Inflammatory macrophage (primary cell): ENCODE measurements around the gene PIK3C2B.

Source experiments
- DNase-seq, 2 donors: peaks; one replicate each; pipeline ENCODE4 v3.0.0-alpha.2; 2020 to 2022

Gene PIK3C2B

DNA sequence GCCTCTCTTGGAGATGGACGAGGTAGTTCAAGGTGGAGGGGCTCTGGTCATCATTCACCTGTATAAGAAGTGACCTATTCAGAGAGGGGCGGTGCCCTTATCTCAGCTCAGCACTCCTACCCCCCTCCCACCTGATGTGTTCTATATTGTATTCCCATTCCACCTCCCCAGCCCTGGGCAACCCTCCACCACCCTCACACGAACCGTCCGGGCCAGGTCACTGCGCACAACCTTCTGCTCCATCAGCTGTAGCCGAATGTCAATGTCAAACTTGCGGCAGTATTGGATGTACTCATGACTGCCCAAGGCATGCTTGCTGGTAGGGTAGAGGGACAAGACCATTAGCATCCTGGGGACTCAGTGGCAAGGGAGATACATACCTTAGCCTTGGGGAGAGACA, 34.3 kb downstream of the PIK3C2B start:
- no peak for DNase-seq

DNA sequence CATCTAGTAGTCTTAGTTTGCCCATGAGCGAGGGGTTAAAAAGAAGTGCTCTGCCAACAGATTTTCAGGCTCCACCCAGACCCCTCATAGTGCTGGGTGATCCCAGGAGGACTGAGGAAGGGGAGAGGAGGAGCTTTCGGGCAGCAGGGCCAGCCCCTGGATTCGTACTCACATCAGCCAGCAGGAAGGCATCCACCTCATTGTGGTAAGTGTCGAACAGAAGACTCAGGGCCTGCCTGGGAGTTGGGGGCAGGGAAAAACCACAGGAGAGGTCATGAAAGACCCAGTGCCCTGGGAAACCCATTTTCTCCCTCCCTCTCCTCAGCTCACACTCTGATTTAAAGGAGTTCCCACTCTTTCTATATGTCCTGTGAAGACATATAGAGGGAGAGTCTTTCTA, 34.9 kb downstream of the PIK3C2B start:
- no peak for DNase-seq

DNA sequence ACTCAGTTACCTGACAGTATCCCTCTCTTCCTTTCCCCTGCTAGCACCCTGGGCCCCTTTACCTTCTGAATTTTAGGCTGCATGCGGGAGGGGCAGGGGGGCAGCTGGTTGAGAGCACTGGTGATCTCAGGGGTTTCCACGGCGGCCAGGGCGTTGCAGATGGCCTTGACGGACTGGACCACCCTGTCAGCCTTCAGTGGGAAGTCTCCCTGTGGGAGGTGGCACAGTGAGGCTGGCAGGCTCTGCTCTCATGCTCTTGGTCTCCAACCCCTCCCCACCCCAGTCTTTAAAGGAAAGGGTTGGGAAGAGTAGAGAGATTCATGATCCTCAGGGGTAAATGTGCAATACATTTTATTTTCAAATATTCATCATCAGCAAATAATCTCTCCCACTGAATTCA, 36.9 kb downstream of the PIK3C2B start:
- DNase-seq, result no peak

DNA sequence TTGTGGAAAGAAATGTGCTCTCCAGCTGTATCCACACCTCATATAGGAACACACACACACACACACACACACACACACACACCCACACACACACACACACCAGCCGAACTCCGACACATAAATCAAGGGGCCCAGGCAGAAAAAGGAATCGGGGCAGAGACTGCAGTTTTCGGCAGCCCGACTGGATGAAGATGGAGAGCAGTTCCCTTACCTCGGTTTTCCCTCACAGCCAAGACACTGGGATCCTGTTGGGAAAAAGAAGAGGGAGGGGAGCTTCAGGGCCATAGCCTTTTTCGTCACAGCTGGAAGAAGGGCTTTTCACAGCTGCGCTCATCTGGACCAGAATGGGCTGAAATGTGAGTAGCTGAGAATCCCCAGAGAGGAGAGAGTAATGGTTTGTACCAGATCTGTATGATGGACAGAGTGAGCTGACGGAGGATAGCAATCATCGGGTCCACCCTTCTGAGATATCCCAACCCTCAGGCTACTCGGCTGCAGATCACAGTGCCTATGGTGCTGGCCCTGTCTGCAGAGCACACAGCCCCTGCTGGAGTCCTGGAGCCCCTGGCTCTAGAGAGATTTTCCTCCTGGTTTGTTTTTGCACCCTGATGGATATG, 37.7 kb downstream of the PIK3C2B start:
- no peak for DNase-seq

DNA sequence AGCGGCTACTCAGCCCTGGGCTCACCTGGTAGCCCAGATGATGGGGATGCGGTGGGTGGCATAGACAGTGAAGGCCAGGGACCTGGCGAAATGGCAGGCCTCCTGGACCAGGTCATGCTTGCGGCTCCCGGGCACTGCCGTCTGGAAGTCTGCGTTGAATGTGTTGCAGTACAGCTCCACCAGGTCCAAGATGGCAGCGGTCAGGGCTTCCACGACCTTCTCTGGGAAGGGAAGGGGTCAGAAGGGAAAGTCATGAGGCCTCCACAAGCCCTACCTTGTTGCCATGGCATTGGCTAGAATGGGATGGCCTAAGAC, 38.8 kb downstream of the PIK3C2B start:
- no peak for DNase-seq

DNA sequence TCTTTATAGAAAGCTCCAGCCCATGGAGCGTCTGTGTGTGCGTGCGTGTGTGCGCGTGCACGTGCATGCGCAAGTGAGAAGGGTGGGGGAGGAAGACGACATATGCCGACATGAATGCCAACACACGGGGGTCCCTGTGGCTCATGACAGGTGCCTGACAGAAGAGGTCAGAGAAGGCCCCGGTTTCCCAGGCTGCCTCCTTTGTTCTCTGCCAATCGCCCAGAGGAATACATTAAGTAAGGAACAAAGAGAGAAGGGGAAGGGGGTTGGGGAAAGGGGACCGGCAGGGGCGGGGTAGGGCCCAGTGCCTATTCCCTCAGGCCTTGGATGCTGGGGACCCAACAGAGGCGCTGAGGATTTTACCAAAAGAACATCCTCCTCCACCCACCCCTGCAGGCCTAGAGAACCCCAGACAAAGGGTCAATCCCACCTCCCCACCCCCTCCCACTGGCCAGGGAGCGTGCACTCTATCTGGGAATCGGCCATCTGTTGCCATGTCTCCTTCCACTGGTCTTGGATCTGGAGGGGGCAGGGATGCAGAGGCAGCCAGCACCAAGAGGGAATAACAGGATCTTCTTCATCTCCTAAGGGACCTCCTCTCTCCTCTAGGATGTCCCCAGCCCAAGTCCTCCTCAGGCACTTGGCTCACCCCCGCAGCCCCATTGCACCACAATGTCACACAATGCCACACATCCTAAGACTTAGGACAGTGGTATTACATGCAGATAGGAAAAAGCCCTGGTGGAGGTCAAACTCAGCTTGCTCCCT, 39.4 kb downstream of the PIK3C2B start:
- DNase-seq, result no peak

DNA sequence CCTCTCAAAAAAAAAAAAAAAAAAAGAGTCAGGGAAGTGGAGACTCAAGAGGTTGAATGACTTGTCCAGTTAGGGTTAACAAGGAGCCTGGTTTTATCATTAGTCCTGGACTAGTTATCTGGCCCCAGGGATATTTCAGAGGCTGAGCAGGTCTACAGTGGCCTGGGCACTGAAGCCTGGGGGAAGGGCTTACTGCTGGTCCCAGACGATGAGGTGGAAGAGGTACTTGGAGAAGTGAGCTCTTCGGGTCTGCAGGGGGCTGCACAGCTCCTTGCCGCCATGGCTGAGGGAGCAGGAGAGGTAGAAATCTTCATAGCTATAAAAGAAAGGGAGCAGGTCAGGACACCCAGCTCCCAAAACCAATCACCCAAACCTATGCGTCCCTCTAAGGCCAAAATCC, 40.1 kb downstream of the PIK3C2B start:
- DNase-seq, result no peak

DNA sequence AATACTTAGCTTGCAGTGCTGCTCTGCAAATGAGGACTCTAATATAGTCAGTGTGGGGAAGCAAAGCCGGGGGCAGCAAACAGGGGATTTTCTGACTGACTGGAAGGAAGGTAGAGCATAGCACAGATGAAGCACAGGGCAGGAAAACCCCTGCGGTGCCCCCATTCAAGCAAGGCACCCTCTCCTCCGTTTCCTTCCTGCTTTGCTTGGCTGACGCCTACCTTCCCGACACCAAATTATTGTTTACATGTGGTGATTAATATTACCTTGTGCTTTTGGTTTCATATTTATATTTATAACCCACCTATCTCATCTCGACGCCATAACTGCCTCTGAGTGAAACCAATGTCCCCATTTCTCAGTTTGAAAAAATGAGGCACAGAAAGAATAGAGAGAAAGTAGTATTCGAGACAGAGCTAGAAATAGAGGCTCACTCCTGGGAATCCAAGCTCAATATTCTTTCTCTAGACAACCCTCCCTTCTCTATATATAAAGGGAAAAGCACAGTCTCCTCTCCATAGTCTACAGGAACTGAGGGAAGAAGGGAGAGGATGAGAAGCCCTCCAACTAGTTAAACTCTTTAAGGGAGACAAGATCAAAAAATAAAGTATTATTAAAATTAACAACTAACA, 41.3 kb downstream of the PIK3C2B start:
- no peak for DNase-seq

DNA sequence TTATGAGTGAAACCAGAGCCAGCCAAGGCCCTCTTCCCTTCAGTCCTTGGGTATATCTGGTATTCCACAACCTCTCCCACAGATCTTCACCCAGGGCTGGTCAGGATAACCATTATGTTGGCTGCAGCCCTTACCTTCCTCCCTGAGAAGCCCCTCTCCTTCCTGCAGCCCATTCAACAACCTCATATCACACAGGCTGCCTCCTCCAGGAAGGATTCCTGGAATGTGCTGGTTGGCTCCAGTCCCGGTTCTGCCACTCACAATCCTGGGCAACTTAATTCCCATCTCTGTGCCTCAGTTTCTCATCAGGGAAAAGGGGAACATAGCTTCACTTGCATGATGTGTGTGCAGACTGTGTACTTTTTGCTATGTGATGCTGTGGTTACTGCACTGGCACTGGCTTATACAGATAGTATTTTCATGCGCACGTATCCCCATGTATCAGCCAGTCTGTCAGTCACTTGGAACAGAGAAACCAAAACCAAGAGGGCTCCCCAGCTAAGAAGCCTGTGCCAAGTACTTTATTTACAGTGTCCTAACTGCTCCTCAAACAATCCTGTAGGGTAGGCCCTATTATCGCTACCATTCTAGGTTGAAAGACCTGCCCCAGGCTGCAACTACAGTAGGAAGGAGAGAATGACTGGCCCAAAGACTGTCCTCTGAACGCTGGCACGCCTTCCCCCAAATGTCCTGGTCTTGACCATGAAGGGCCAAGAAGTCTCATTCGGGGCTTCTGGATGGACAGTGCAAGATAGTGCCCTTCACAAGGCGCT, 43.1 kb downstream of the PIK3C2B start:
- no peak for DNase-seq

DNA sequence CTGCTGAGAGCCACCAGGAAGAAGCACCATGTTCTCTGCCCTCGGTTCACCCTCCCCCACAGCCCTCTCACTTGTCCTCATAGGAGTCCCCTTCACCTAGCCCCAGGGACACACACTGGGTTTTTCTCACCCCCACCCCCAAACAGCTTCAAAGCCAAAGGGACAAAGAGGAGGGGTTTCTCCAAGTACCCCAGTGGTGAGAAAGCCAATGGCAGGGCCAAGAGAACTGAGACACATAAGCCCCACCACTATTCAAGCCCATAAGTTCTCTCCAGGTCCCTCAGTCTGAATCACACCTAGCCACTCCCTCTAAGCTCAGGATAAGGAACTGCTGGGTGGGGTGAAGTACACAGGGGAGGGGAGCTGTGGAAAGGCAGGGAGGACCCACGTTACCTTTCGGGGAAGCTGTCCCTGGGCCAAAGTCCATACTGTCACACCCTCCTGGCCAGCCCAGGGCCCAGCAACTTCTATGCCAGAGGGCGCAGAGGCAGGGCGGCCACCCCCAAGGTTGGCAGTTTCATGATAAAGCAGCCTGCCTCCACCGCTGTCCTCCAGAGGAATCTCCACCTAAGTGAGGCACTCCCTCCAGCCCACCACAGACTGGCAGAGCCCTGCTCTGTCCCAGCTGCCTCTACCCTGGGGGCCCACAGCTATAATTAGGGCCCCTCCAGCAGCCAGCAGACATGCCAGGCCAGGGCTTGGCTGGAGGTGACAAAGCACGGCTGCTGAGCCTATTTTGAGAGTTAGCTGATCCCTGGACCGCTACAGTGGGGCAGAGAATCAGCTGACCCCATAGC, 43.9 kb downstream of the PIK3C2B start:
- DNase-seq, result no peak

DNA sequence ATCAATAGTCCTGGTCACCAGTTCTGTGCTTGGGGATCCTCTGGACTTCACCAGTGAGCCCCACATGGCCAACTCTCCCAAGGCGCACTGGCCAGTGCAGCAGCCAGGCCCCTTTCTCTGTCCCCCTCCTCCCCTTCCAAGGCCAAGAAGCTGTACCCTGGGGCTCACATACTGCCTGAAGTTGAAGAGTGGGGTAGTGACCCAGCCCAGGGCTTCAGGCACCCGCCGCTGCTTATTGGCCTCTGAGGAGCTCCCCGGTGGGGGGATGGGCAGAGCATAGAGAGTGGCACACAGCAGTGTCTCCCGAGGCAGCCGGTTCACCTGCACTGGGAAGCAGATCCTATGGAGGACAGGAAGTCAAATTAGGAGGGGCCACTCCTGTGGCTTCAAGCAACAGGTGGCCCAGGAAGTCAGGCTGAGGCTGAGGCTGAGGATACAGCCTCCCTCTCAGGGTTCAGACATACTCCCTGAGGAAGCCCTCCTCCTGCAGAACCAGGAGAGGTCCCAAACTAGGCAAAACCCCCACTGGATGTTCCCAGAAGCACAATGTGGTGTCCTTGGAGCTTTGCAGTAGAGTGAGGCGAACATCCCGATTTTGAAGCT, 44.8 kb downstream of the PIK3C2B start:
- DNase-seq, result no peak

DNA sequence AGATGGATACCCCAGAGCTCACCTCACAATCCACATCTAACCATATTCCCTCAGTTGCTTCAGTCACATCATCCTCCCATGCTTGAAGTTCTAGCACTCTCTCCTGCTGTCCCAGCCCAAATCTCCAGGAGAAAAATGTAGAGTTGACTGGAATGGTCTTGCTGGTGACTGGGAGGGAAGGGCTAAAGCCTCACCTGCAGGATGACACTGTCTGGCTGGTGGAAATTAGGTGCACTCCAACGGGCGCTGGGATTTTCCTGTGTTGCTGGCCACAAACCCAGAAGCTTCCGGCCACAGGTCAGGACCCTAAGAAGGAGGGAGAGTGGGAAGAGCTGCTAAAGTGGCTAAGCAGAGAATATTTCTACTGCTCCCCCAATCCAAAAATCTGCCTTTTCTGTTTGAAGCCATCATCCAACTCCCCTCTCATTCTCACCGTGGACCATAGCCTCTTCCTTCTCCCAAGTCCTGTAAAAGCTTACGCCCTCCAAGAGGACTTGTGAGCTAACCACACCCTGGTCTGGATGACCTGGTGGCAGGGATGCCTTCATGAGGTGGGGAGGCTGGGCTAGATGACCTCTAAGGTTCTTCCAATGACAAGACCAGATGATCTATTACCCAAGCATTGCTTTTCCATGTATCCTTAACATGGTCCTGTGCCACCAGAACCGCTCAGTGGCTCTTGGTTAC, 45.5 kb downstream of the PIK3C2B start:
- DNase-seq, result no peak

DNA sequence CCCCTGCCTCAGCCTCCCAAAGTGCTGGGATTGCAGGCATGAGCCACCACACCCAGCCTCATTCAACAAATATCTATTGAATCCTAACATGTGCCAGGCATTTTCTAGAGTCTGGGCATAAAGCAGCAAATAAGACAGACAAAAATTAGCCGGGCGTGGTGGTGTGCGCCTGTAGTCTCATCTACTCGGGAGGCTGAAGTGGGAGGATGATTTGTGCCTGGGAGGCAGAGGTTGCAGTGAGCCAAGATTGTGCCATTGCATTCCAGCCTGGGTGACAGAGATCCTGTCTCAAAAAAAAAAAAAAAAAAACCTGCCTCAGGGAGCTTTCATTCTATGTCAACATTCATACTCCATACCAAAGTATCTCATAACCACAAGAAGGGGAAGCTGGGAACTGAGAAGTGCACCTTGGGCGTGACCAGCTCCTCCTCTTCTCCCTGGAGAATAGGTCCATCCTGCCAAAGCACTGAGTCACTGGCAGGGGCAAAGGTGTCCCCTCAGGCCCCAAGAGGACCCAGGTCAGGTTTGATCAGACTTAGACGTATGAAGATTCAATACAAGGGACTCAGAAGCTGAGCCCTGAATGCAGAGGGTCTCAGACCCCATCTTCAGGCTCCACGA, 46.2 kb downstream of the PIK3C2B start:
- peak; percentile 25 to 40 for DNase-seq

DNA sequence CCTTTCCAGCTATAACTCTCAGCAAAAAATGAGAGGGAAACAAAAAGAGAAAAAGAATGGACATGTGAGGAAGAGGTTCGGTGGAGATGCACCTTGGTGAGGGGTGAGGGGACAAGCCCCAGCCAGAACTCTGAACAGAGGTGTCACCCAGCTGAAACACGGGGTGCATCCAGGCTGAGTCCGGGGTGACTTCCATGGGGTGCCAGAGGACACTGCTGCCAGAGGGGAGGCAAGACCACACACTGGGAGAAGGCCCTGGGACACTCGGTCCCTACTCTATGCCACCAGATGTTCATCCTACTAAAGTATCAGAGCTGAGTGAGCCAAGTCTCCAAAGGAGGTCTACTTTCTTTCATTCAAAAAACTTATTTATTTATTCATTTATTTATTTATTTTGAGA, 46.9 kb downstream of the PIK3C2B start:
- DNase-seq, result no peak

DNA sequence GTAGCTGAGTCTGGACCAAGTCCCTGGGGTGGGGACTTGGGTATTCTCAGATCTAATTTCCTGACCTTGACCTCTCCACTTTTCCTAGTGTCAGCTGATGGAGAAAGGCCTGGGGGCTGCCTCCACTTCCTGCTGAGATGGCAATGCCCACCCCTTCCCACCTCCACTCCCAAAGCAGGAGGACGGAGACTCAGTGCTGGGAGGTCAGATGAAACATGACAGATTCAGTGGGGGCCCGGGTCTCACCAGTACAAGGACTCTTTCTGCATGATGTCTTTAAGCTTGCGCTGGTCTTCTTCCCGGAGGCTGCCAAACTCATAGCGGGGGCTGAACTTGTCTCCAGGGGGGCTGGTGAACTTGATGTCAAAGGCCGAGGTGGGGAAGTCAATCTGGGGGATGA, 47.4 kb downstream of the PIK3C2B start:
- no peak for DNase-seq

DNA sequence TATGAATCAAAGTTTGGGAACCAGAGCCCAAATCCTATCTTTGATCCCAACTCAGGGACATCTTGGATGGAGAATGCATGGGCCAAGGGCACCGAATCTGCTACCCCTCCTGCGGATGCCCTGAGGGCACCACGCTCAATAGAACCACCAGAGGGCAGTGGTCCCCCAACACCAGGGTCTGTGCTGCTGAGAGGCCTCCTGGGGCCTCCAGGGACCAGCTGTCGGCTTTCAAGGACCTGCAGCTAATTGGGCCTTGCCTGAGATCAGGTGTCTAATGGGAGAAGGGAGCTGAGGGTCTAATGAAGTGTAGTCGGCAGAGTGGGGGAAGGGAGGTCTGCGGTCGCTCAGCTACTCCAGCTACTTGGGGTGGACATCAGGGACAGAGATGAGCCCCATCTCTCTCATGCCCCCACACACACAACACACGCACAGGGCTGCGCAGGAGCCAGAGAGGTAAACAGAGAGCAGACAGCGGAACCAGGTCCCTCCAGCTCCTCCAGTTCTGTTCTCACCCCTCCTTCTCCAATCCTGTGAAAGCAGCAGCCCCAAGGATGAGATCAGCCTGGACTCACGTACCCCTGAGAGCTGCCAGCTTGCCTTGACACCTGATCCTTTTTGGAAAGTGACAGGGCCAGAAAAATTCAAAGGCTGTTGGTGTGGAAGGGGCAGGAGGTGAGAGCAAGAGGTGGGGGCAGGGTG, 48.0 kb downstream of the PIK3C2B start:
- DNase-seq, result peak; percentile 74 to 80

DNA sequence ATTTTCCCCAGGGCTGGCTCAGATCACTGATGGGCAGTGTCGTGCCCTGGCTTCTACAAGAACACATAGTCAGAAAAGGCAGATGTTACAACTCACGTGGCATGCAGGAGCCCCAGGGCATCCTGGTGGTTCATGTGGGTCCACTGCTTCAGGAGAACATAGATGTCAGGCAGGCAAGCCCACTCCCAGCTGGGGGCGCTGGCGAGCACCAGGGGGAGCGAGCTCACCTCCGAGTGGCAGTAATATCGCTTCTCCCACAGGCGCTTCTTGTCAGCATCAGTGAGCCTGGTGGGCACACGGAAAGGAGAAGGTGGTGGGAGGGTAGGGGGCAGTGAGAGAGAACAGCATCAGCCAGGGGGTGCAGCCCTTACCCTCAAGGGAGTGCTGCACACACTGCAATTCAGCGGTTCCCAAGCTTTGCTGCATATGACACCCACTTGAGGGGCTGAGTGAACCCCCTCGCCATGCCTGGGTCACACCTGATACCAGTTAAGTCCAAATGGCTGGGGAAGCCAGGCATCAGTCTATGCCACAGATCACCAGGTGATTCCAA, 48.7 kb downstream of the PIK3C2B start:
- DNase-seq, result peak; percentile 29 to 56
